SK-N-SH (cell line): ENCODE measurements around the gene DCBLD1. TPM values are rescaled to one million over a fixed set of nuclear protein-coding genes. Genes with fewer than 3 reads are reported as not detected.

Experiments used
- CTCF ChIA-PET: fragments of 300-600, 350-600 bp; formaldehyde crosslinking; extraction: SDS; loops from one replicate; lab custom pipeline; 2021; lab: Yijun Ruan, JAX
- POLR2A ChIA-PET: fragments of 350-600 bp; sonication (Branson Sonifier 250); formaldehyde crosslinking; extraction: SDS; loops from one replicate; lab custom pipeline; 2020; ENCODE audit warnings: antibody characterized with exemption, inconsistent platforms; lab: Yijun Ruan, JAX
- DNase-seq: peaks from one replicate; pipeline ENCODE4 v3.0.0; 2012
- H2AFZ ChIP-seq: fragments of 200-600 bp; sonication (generic); 2 replicates; pipeline ENCODE4 v1.8.1; 2016; ENCODE audit warnings: antibody characterized with exemption, mild to moderate bottlenecking, low read depth
- H3F3A ChIP-seq: fragments of 200-600 bp; sonication (generic); replicated peaks from 2 replicates; pipeline ENCODE3; 2016; ENCODE audit warnings: antibody characterized with exemption, mild to moderate bottlenecking; ENCODE audit not compliant: insufficient read depth
- H3K27ac ChIP-seq, 2 experiments: fragments of 200-500 bp in 1 of 2; fragments of 200-600 bp in 1 of 2; sonication (Bioruptor generic) in 1 of 2; sonication (generic), shearing (Covaris generic) in 1 of 2; 2 replicates each; pipeline versions ENCODE4 v1.5.1 to v1.6.1; 2014 to 2016; ENCODE audit warnings: low read depth in 2 of 2, inconsistent platforms in 1 of 2, low read length in 1 of 2, mild to moderate bottlenecking in 1 of 2, mixed read lengths in 1 of 2
- H3K27me3 ChIP-seq: fragments of 200-600 bp; sonication (generic), shearing (Covaris generic); 2 replicates; pipeline ENCODE4 v1.6.1; 2016; ENCODE audit warnings: mixed run types; ENCODE audit not compliant: insufficient read depth
- H3K36me3 ChIP-seq, 2 experiments: fragments of 200-500 bp in 1 of 2; fragments of 200-600 bp in 1 of 2; sonication (Bioruptor generic) in 1 of 2; sonication (generic) in 1 of 2; replicated peaks in 1 of 2; 2 replicates each; pipeline versions ENCODE3 to v1.5.1; 2014 to 2016; ENCODE audit warnings: low read length in 1 of 2, mild to moderate bottlenecking in 1 of 2; ENCODE audit not compliant: insufficient read depth in 2 of 2, control insufficient read depth in 1 of 2
- H3K4me1 ChIP-seq, 2 experiments: fragments of 200-500 bp in 1 of 2; fragments of 200-600 bp in 1 of 2; sonication (Bioruptor generic) in 1 of 2; sonication (generic), shearing (Covaris generic) in 1 of 2; 2 replicates each; pipeline versions ENCODE4 v1.5.1 to v1.6.1; 2014 to 2016; ENCODE audit warnings: low read depth in 1 of 2, low read length in 1 of 2, mixed run types in 1 of 2; ENCODE audit not compliant: insufficient read depth in 2 of 2, control insufficient read depth in 1 of 2
- H3K4me2 ChIP-seq: fragments of 200-600 bp; sonication (generic), shearing (Covaris generic); 2 replicates; pipeline ENCODE4 v1.6.1; 2017; ENCODE audit warnings: mixed run types
- H3K4me3 ChIP-seq, 2 experiments: fragments of 200-500 bp in 1 of 2; fragments of 200-600 bp in 1 of 2; sonication (Bioruptor generic) in 1 of 2; sonication (generic), shearing (Covaris generic) in 1 of 2; 2 replicates each; pipeline versions ENCODE4 v1.5.1 to v1.8.1; 2014 to 2016; ENCODE audit warnings: low read depth in 2 of 2, inconsistent platforms in 1 of 2, low read length in 1 of 2, mild to moderate bottlenecking in 1 of 2, mixed read lengths in 1 of 2, moderate library complexity in 1 of 2
- H3K79me2 ChIP-seq: fragments of 200-600 bp; sonication (generic); 2 replicates; pipeline ENCODE4 v1.8.1; 2017; ENCODE audit warnings: mild to moderate bottlenecking; ENCODE audit not compliant: insufficient read depth
- H3K9ac ChIP-seq: fragments of 200-600 bp; sonication (generic); 2 replicates; pipeline ENCODE4 v1.6.1; 2017; ENCODE audit warnings: mixed run types
- H3K9me2 ChIP-seq: fragments of 200-600 bp; sonication (generic); 2 replicates; pipeline ENCODE4 v1.6.1; 2017; ENCODE audit warnings: mixed run types
- H3K9me3 ChIP-seq: fragments of 200-600 bp; sonication (generic); 2 replicates; pipeline ENCODE4 v1.6.1; 2017; ENCODE audit warnings: mixed run types, mild to moderate bottlenecking, moderate library complexity
- H4K20me1 ChIP-seq: fragments of 200-600 bp; sonication (generic); 2 replicates; pipeline ENCODE4 v1.6.1; 2017; ENCODE audit warnings: mild to moderate bottlenecking, mixed run types; ENCODE audit not compliant: insufficient read depth
- CTCF ChIP-seq: fragments of 200-600 bp; sonication (generic); IDR thresholded peaks from 2 replicates; pipeline ENCODE4 v1.6.1; 2017; ENCODE audit warnings: antibody characterized with exemption, mild to moderate bottlenecking, moderate library complexity
- EZH2phosphoT487 ChIP-seq: fragments of 200-600 bp; sonication (generic); IDR thresholded peaks from 2 replicates; pipeline ENCODE4 v1.6.1; 2017; ENCODE audit warnings: low read depth, mixed run types, mild to moderate bottlenecking, antibody characterized with exemption, moderate library complexity, borderline replicate concordance
- FOSL2 ChIP-seq: IDR thresholded peaks from 2 replicates; pipeline ENCODE4 v1.4.0; 2012; ENCODE audit warnings: low read depth, mild to moderate bottlenecking, moderate library complexity, borderline replicate concordance
- FOXJ3 ChIP-seq: sonication (generic); formaldehyde crosslinking; IDR thresholded peaks from 2 replicates; pipeline ENCODE4 v1.5.1; 2020; ENCODE audit warnings: mild to moderate bottlenecking, missing genetic modification reagents
- FOXM1 ChIP-seq: IDR thresholded peaks from 2 replicates; pipeline ENCODE4 v1.4.0; 2012; ENCODE audit warnings: low read depth, mild to moderate bottlenecking
- GABPA ChIP-seq: IDR thresholded peaks from 2 replicates; pipeline ENCODE4 v1.4.0; 2012; ENCODE audit warnings: low read depth, mild to moderate bottlenecking
- GATA2 ChIP-seq: sonication (generic); formaldehyde crosslinking; IDR thresholded peaks from 2 replicates; pipeline ENCODE4 v1.5.0; 2020; ENCODE audit warnings: mild to moderate bottlenecking, missing genetic modification reagents
- PBX3 ChIP-seq: IDR thresholded peaks from 2 replicates; pipeline ENCODE4; 2012
- RFX5 ChIP-seq: IDR thresholded peaks from 2 replicates; pipeline ENCODE4 v1.6.1; 2012; ENCODE audit warnings: mild to moderate bottlenecking, improper control_type of control experiment, low read length
- RXRA ChIP-seq: IDR thresholded peaks from 2 replicates; pipeline ENCODE4 v1.4.0; 2012; ENCODE audit warnings: low read depth, mild to moderate bottlenecking, borderline replicate concordance
- SMC3 ChIP-seq: IDR thresholded peaks from 2 replicates; pipeline ENCODE4 v1.6.1; 2012; ENCODE audit warnings: low read depth, low read length, improper control_type of control experiment
- TEAD4 ChIP-seq: IDR thresholded peaks from 2 replicates; pipeline ENCODE4 v1.4.0; 2012; ENCODE audit warnings: mild to moderate bottlenecking, borderline replicate concordance; ENCODE audit not compliant: insufficient read depth
- USF1 ChIP-seq: IDR thresholded peaks from 2 replicates; pipeline ENCODE4 v1.4.0; 2012; ENCODE audit warnings: low read depth, borderline replicate concordance
- YY1 ChIP-seq: IDR thresholded peaks from 2 replicates; pipeline ENCODE4 v1.4.0; 2012; ENCODE audit warnings: low read depth, mild to moderate bottlenecking
- WGBS: methylation state at CpG from one replicate; pipeline ENCODE4 v1.1.6; 2017; ENCODE audit warnings: low lambda C conversion rate; 5-methylcytosine and 5-hydroxymethylcytosine counted together
- polyA plus RNA-seq, 3 experiments: library from polyadenylated mRNA; depleted of rRNA; stranded (reverse); fragments of >200 nt; gene quantifications; 2 replicates each; pipeline ENCODE4 v1.2.3, GENCODE V29; 2012
- TF ChIP-seq, protein P1 (sequence below): fragments of 150-350 bp; IDR thresholded peaks from 2 replicates; pipeline ENCODE4 v1.6.1; 2017; ENCODE audit warnings: antibody characterized with exemption, low read length, low read depth, borderline replicate concordance
- TF ChIP-seq, protein P2 (sequence below): IDR thresholded peaks from 2 replicates; pipeline ENCODE4 v1.4.0; 2012; ENCODE audit warnings: low read depth, borderline replicate concordance
- TF ChIP-seq, protein P3 (sequence below): fragments of 150-350 bp; IDR thresholded peaks from 2 replicates; pipeline ENCODE4 v1.6.1; 2016; ENCODE audit warnings: mild to moderate bottlenecking, low read depth, low read length

The DCBLD1 gene
- polyA plus RNA-seq, 1 of the 3 experiments (the other 2 are of a cell fraction) = 82.2 TPM

DNA sequence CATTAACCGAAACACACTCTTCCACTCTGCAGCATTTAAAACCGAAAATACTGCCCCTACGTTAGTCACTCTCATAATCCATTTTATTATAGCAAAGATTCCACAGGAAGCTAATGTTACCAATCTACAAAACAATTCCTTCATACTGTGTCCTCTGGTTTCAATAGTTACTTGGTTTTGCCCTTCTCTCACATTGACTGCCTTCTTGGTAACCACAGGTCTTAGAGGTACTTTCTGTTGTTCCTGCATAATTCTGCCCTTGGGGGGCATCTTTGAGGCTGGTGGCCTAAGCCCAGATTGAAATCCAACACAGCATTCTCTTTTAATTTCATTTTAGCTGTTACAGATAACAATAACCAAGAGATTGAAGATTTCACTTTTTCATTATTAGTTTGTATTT lies 9.8 kb upstream of the DCBLD1 start:
- Histone ChIP-seq H3K4me1 (no peaks in the 10 kb centered on the region), H3F3A (no peaks in the 10 kb centered on the region), H3K27ac (no peak overlapping the region), H3K4me3 (0 out of 4 replicates have a peak overlapping the region, but pooled peaks of 1 of the 2 experiments have one; percentile 14), H4K20me1 (no peaks in the 10 kb centered on the region), H3K9me2 (no peaks in the 10 kb centered on the region), H3K9me3 (no peaks in the 10 kb centered on the region), H3K4me2 (peak overlapping the region; percentile 12; the same call in 1 of the 2 replicates), H3K9ac (no peak overlapping the region), H3K36me3 (no peaks in the 10 kb centered on the region), H3K27me3 (no peaks in the 10 kb centered on the region), H3K79me2 (no peaks in the 10 kb centered on the region), H2AFZ (peak overlapping the region; percentile 57)
- CTCF ChIA-PET = no interaction called here
- TF ChIP-seq SMC3 (no peak), EZH2phosphoT487 (no peak), USF1 (no peak), YY1 (no peak), GABPA (no peak), CTCF (no peak), RFX5 (no peak)
- TF ChIP-seq, protein P1, sequence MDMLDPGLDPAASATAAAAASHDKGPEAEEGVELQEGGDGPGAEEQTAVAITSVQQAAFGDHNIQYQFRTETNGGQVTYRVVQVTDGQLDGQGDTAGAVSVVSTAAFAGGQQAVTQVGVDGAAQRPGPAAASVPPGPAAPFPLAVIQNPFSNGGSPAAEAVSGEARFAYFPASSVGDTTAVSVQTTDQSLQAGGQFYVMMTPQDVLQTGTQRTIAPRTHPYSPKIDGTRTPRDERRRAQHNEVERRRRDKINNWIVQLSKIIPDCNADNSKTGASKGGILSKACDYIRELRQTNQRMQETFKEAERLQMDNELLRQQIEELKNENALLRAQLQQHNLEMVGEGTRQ = no peak
- POLR2A ChIA-PET = no interaction called here
- DNase-seq = no peak
- 33% methylated on average over 3 of the region's 3 CpGs for WGBS

DNA sequence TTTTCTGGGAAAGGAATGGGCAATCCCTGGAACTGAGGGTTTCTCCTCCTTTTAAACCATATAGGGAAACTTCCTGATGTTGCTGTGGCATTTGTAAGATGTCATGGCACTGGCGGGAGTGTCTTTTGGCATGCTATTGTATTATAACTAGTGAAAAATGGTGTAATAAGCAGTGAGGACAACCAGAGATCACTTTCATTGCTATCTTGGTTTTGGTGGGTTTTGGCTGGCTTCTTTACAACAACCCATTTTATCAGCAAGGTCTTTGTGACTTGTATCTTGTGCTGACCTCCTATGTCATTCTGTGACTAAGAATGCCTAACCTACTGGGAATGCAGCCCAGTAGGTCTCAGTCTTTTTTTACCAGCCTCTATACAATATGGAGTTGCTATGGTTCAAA lies 9.1 kb upstream of the DCBLD1 start:
- peak overlapping the region; percentile 57 for H2AFZ ChIP-seq
- no peaks in the 10 kb centered on the region for H3K9me2 ChIP-seq
- no peaks in the 10 kb centered on the region for H3K36me3 ChIP-seq
- 75% methylated on average over 1 of the region's 1 CpG for WGBS
- no peak overlapping the region for H3K4me3 ChIP-seq
- peak overlapping the region; percentile 12; the same call in 1 of the 2 replicates for H3K4me2 ChIP-seq
- H4K20me1 ChIP-seq = no peaks in the 10 kb centered on the region
- no peaks in the 10 kb centered on the region for H3K4me1 ChIP-seq
- no peaks in the 10 kb centered on the region for H3K9me3 ChIP-seq
- TF ChIP-seq, protein P2, sequence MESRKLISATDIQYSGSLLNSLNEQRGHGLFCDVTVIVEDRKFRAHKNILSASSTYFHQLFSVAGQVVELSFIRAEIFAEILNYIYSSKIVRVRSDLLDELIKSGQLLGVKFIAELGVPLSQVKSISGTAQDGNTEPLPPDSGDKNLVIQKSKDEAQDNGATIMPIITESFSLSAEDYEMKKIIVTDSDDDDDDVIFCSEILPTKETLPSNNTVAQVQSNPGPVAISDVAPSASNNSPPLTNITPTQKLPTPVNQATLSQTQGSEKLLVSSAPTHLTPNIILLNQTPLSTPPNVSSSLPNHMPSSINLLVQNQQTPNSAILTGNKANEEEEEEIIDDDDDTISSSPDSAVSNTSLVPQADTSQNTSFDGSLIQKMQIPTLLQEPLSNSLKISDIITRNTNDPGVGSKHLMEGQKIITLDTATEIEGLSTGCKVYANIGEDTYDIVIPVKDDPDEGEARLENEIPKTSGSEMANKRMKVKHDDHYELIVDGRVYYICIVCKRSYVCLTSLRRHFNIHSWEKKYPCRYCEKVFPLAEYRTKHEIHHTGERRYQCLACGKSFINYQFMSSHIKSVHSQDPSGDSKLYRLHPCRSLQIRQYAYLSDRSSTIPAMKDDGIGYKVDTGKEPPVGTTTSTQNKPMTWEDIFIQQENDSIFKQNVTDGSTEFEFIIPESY = no peak
- TF ChIP-seq PBX3 (no peak), FOSL2 (no peak), GATA2 (no peak), FOXM1 (no peak), SMC3 (no peak), YY1 (no peak), FOXJ3 (CRISPR knock-in tag) (no peak), GABPA (no peak), RXRA (no peak), TEAD4 (no peak), EZH2phosphoT487 (no peak)
- TF ChIP-seq, protein P3, sequence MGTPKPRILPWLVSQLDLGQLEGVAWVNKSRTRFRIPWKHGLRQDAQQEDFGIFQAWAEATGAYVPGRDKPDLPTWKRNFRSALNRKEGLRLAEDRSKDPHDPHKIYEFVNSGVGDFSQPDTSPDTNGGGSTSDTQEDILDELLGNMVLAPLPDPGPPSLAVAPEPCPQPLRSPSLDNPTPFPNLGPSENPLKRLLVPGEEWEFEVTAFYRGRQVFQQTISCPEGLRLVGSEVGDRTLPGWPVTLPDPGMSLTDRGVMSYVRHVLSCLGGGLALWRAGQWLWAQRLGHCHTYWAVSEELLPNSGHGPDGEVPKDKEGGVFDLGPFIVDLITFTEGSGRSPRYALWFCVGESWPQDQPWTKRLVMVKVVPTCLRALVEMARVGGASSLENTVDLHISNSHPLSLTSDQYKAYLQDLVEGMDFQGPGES = no peak
- CTCF ChIA-PET = no interaction called here
- POLR2A ChIA-PET = no interaction called here
- no peaks in the 10 kb centered on the region for H3F3A ChIP-seq
- H3K27me3 ChIP-seq = no peaks in the 10 kb centered on the region
- no peak overlapping the region for H3K9ac ChIP-seq
- no peaks in the 10 kb centered on the region for H3K79me2 ChIP-seq
- H3K27ac ChIP-seq = no peak overlapping the region
- no peak for DNase-seq
